HepG2 (cell line): ENCODE data around the gene PCIF1. TPM values are rescaled to one million over a fixed set of nuclear protein-coding genes. Genes with fewer than 3 reads are reported as not detected.

Experiments
- AKAP8 ChIP-seq: sonication (generic); formaldehyde crosslinking; IDR thresholded peaks from 2 replicates; pipeline ENCODE4 v1.5.1; 2020; ENCODE audit warnings: mild to moderate bottlenecking, missing genetic modification reagents
- CENPX ChIP-seq: sonication (generic); formaldehyde crosslinking; IDR thresholded peaks from 2 replicates; pipeline ENCODE4 v1.9.0; 2021; ENCODE audit warnings: mild to moderate bottlenecking, missing genetic modification reagents, moderate library complexity
- DR1 ChIP-seq: sonication (generic); formaldehyde crosslinking; IDR thresholded peaks from 2 replicates; pipeline ENCODE4 v1.8.0; 2021; ENCODE audit warnings: mild to moderate bottlenecking, missing genetic modification reagents, inconsistent platforms
- ESRRA ChIP-seq: sonication (generic); formaldehyde crosslinking; IDR thresholded peaks from 2 replicates; pipeline ENCODE4 v1.5.1; 2020; ENCODE audit warnings: mild to moderate bottlenecking, low read depth, missing genetic modification reagents
- ETV6 ChIP-seq: sonication (generic); formaldehyde crosslinking; conservative IDR thresholded peaks from 2 replicates; pipeline ENCODE4 v1.4.0; 2020; ENCODE audit warnings: missing genetic modification reagents
- HMG20B ChIP-seq: conservative IDR thresholded peaks from 2 replicates; pipeline ENCODE4 v1.6.1; 2016; ENCODE audit warnings: missing genetic modification reagents, missing compliant biosample characterization
- KLF15 ChIP-seq: sonication (generic); formaldehyde crosslinking; IDR thresholded peaks from 2 replicates; pipeline ENCODE4 v1.8.1; 2023; ENCODE audit warnings: borderline replicate concordance, mild to moderate bottlenecking, inconsistent platforms, missing genetic modification reagents, mixed read lengths
- MAFK ChIP-seq, 2 experiments: IDR thresholded peaks in 1 of 2; conservative IDR thresholded peaks in 1 of 2; 2 replicates each; pipeline ENCODE4 v1.6.1; 2011; ENCODE audit warnings: improper control_type of control experiment in 2 of 2, low read length in 2 of 2
- MAX ChIP-seq: IDR thresholded peaks from 2 replicates; pipeline ENCODE4 v1.6.1; 2012; ENCODE audit warnings: inconsistent platforms
- RORA ChIP-seq: sonication (generic); formaldehyde crosslinking; IDR thresholded peaks from 2 replicates; pipeline ENCODE4 v1.5.0; 2020; ENCODE audit warnings: mild to moderate bottlenecking, missing genetic modification reagents, moderate library complexity
- SOX5 ChIP-seq: IDR thresholded peaks from 2 replicates; pipeline ENCODE4 v1.6.1; 2016; ENCODE audit warnings: borderline replicate concordance
- SRSF1 ChIP-seq: fragments of 200-400 bp; formaldehyde crosslinking; optimal IDR thresholded peaks from 2 replicates; pipeline ENCODE3; 2017; ENCODE audit warnings: mild to moderate bottlenecking, low read depth, low read length, moderate library complexity
- STAT5B ChIP-seq: sonication (generic); formaldehyde crosslinking; IDR thresholded peaks from 2 replicates; pipeline ENCODE4 v1.4.0; 2020; ENCODE audit warnings: missing genetic modification reagents
- TFDP1 ChIP-seq: IDR thresholded peaks from 2 replicates; pipeline ENCODE4 v1.6.1; 2016; ENCODE audit warnings: missing compliant biosample characterization, missing genetic modification reagents, borderline replicate concordance
- THYN1 ChIP-seq: sonication (generic); formaldehyde crosslinking; IDR thresholded peaks from 2 replicates; pipeline ENCODE4 v1.8.1; 2023; ENCODE audit warnings: low read depth, mild to moderate bottlenecking, moderate library complexity, missing genetic modification reagents, borderline replicate concordance
- ZC3H4 ChIP-seq: sonication (generic); formaldehyde crosslinking; IDR thresholded peaks from 2 replicates; pipeline ENCODE4 v1.4.0; 2020; ENCODE audit warnings: missing genetic modification reagents, borderline replicate concordance
- ZNF280B ChIP-seq: sonication (generic); formaldehyde crosslinking; IDR thresholded peaks from 2 replicates; pipeline ENCODE4 v1.5.0; 2020; ENCODE audit warnings: missing genetic modification reagents, mild to moderate bottlenecking, borderline replicate concordance
- ZNF331 ChIP-seq: sonication (generic); formaldehyde crosslinking; IDR thresholded peaks from 2 replicates; pipeline ENCODE4 v1.4.0; 2020; ENCODE audit warnings: missing genetic modification reagents
- ZNF337 ChIP-seq: sonication (generic); formaldehyde crosslinking; IDR thresholded peaks from 2 replicates; pipeline ENCODE4 v1.5.1; 2020; ENCODE audit warnings: missing genetic modification reagents, low read depth, mild to moderate bottlenecking, borderline replicate concordance
- ZNF430 ChIP-seq: sonication (generic); formaldehyde crosslinking; IDR thresholded peaks from 2 replicates; pipeline ENCODE4 v1.9.0; 2021; ENCODE audit warnings: mild to moderate bottlenecking, missing genetic modification reagents
- ZNF609 ChIP-seq: sonication (generic); formaldehyde crosslinking; IDR thresholded peaks from 2 replicates; pipeline ENCODE4 v1.4.0; 2020; ENCODE audit warnings: mild to moderate bottlenecking, missing genetic modification reagents, borderline replicate concordance
- ZNF879 ChIP-seq: sonication (generic); formaldehyde crosslinking; IDR thresholded peaks from 2 replicates; pipeline ENCODE4 v1.8.1; 2023; ENCODE audit warnings: missing genetic modification reagents
- ZSCAN30 ChIP-seq: sonication (generic); formaldehyde crosslinking; IDR thresholded peaks from 2 replicates; pipeline ENCODE4 v1.5.0; 2020; ENCODE audit warnings: mild to moderate bottlenecking, missing genetic modification reagents
- polyA plus RNA-seq, 8 experiments: library from polyadenylated mRNA; depleted of rRNA in 3 of 8; stranded (reverse) in 7 of 8; unstranded in 1 of 8; fragments of >200 nt; fragmentation: Illumina TruSeq in 4 of 8; extraction: Trizol in 4 of 8; gene quantifications; 2 replicates each; pipeline versions ENCODE4 v1.2.1 to v1.2.3, GENCODE V29; 2011 to 2016; ENCODE audit warnings: low read depth in 4 of 8, missing spikeins in 1 of 8, mixed read lengths in 1 of 8; ENCODE audit not compliant: insufficient read depth in 1 of 8
- total RNA-seq, 5 experiments: library from RNA; depleted of rRNA; stranded (reverse); fragments of >200 nt; fragmentation: Illumina TruSeq; extraction: Trizol; gene quantifications; 2 replicates each; pipeline ENCODE4 v1.2.3, GENCODE V29; 2016; ENCODE audit warnings: low read depth in 1 of 5

The PCIF1 gene
- total and polyA plus RNA-seq, 2 of the 13 experiments (the other 11 are each of a cell fraction or from before 2014, with no cell fraction given) = 20.9 to 24.4 TPM

GRCh38 chr20:45909336-45909808, 25.1 kb upstream of the PCIF1 start (continued):
- TF ChIP-seq ZNF609 (CRISPR knock-in tag) (no peak; the same call in 1 of the 2 replicates), RORA (CRISPR knock-in tag) (no peak), KLF15 (no peak), HMG20B (CRISPR knock-in tag) (0 out of 2 replicates have a peak, but pooled peaks have one; percentile 10), ZNF337 (no peak), THYN1 (no peak), ZSCAN30 (CRISPR knock-in tag) (no peak), TFDP1 (CRISPR knock-in tag) (peak; percentile 12; the same call in 1 of the 2 replicates), ZNF879 (CRISPR knock-in tag) (no peak), STAT5B (CRISPR knock-in tag) (no peak), MAX (peak; percentile 50), ETV6 (CRISPR knock-in tag) (no peak), MAFK (conservative IDR thresholded peaks at IDR 0.05 in 1 of 2, IDR thresholded peaks at IDR 0.05 in 1 of 2; ENCODE audit: low read length in 2 of 2) (no peak), ESRRA (CRISPR knock-in tag) (peak; percentile 68; the same call in 1 of the 2 replicates), CENPX (CRISPR knock-in tag) (no peak), SOX5 (CRISPR knock-in tag) (peak; percentile 55; the same call in 1 of the 2 replicates), ZNF280B (CRISPR knock-in tag) (peak; percentile 33; the same call in 1 of the 2 replicates), ZNF430 (peak; percentile 63; the same call in 1 of the 2 replicates), AKAP8 (0 out of 2 replicates have a peak, but pooled peaks have one; percentile 22), DR1 (CRISPR knock-in tag) (no peak), ZC3H4 (CRISPR knock-in tag) (no peak), ZNF331 (peak; percentile 53; the same call in 1 of the 2 replicates), SRSF1 (no peak)
